Adrenal gland (tissue), 12 donors: ENCODE data around the gene MICAL3. TPM values are rescaled to one million over a fixed set of nuclear protein-coding genes. Genes with fewer than 3 reads are reported as not detected.

Experiments
- DNase-seq, 7 donors: peaks; one replicate each; pipeline ENCODE4 v3.0.0-alpha.2; 2019 to 2020
- H3K27ac ChIP-seq, 5 donors: fragments of 200-600 bp; sonication (generic) in 4 of 5; 1 replicate in 3 of 5; 2 replicates in 2 of 5; pipeline versions ENCODE4 v1.5.1 to v1.8.0; 2016 to 2020; ENCODE audit warnings: mild to moderate bottlenecking in 1 of 5
- H3K27me3 ChIP-seq: fragments of 200-600 bp; 2 replicates; pipeline ENCODE4 v1.8.0; 2021
- H3K36me3 ChIP-seq, 2 donors: fragments of 200-600 bp; replicated peaks in 1 of 2; 1 replicate in 1 of 2; 2 replicates in 1 of 2; pipeline versions ENCODE4 v1.5.1 to v1.8.0; 2018 to 2022
- H3K4me1 ChIP-seq, 2 donors: fragments of 200-600 bp; replicated peaks in 1 of 2; 1 replicate in 1 of 2; 2 replicates in 1 of 2; pipeline versions ENCODE4 v1.5.1 to v1.8.0; 2018 to 2021
- H3K4me3 ChIP-seq, 4 donors: fragments of 200-600 bp; sonication (generic) in 3 of 4; one replicate each; pipeline ENCODE4 v1.5.1; 2016 to 2018
- H3K9me3 ChIP-seq, 3 donors: fragments of 200-600 bp; sonication (generic) in 1 of 3; replicated peaks in 1 of 3; 1 replicate in 2 of 3; 2 replicates in 1 of 3; pipeline versions ENCODE4 v1.5.1 to v1.8.0; 2016 to 2021
- CTCF ChIP-seq, 6 experiments: fragments of 450-650 bp in 4 of 6; fragments of 200-600 bp in 2 of 6; sonication (generic) in 1 of 6; IDR thresholded peaks; 1 replicate in 5 of 6; 2 replicates in 1 of 6; pipeline versions ENCODE4 v1.5.1 to v1.8.0; 2016 to 2021; ENCODE audit warnings: antibody characterized with exemption in 6 of 6, mild to moderate bottlenecking in 2 of 6, moderate library complexity in 1 of 6
- POLR2A ChIP-seq, 2 donors: fragments of 450-650 bp; IDR thresholded peaks; one replicate each; pipeline ENCODE4 v1.6.1; 2017; ENCODE audit warnings: antibody characterized with exemption in 2 of 2, mild to moderate bottlenecking in 2 of 2, moderate library complexity in 1 of 2
- WGBS, 4 donors: extraction: QIAGEN DNeasy Blood & Tissue Kit in 2 of 4; methylation state at CpG; one replicate each; pipeline versions ENCODE4 v1.1.5 to v1.1.7; 2013 to 2017; 5-methylcytosine and 5-hydroxymethylcytosine counted together
- intact Hi-C, 2 donors: fragments of 100-400 bp; cut with DNase I; formaldehyde crosslinking; loops; one replicate each; pipeline versions ENCODE4 v1.14.1 to v1.15.0; 2022 to 2023
- polyA plus RNA-seq, 3 donors: library from polyadenylated mRNA; stranded (reverse); fragments of 200-250 nt in 2 of 3; fragments of 350-450 nt in 1 of 3; fragmentation: Illumina TruSeq in 1 of 3; extraction: RNeasy Lipid Tissue Mini Kit (QIAGEN cat#74804) in 1 of 3; gene quantifications; one replicate each; pipeline ENCODE4 v1.2.3, GENCODE V29; 2013 to 2014
- total RNA-seq, 9 donors: library from RNA; depleted of rRNA in 4 of 9; stranded (reverse); fragments of >200 nt in 4 of 9; fragments of 120-200 nt in 1 of 9; fragmentation: NEBNext Ultra II Directional in 1 of 9; extraction: Animal tissue kit (Norgen Biotek cat#: 25700) in 1 of 9; gene quantifications; one replicate each; pipeline versions ENCODE4 v1.1.0 to v1.2.4, GENCODE V29; 2013 to 2023
- donor health status: healthy with polysubstance abuse.
- donor health status: Bipolar disorder and iron deficiency.
- donor health status: DM: yes; HTN: yes; CAD: no.
- donor health status: DM: no; HTN: no; CAD: no.
- donor health status: DM: no; HTN: no; CAD: no.
- donor health status: DM: yes; HTN: yes; CAD: no.

MICAL3 gene
- total and polyA plus RNA-seq, 12 donors = 10.9 to 82.6 (median 34.4) TPM

GRCh38 chr22:17792299-17792698 is 232.1 kb downstream of the MICAL3 start:
- TF ChIP-seq POLR2A (IDR thresholded peaks at IDR 0.05) (no peak), CTCF (IDR thresholded peaks at IDR 0.05) (no peak)
- WGBS, 4 donors = 80 to 98% (median 85%) methylated on average over 1 to 5 of the region's 5 CpGs

GRCh38 chr22:17791196-17791595 is 233.2 kb downstream of the MICAL3 start:
- intact Hi-C loops = no loop called here
- 92 to 95% (median 93%) methylated on average over 18 to 21 of the region's 21 CpGs for WGBS, 4 donors
- Histone ChIP-seq H3K27me3 (no peaks in the 10 kb centered on the region), H3K36me3 (peaks cover 0 to 22% of the 10 kb centered on the region in 2 donors), H3K27ac (no peak overlapping the region), H3K4me3 (no peak overlapping the region), H3K9me3 (no peaks in the 10 kb centered on the region), H3K4me1 (peaks cover 0 to 4% of the 10 kb centered on the region in 2 donors)
- no peak for TF ChIP-seq POLR2A (IDR thresholded peaks at IDR 0.05)
- no peak for TF ChIP-seq CTCF (IDR thresholded peaks at IDR 0.05)
- no peak for DNase-seq

More at GRCh38 chr22:17792299-17792698, 232.1 kb downstream of the MICAL3 start:
- peaks cover 0 to 4% of the 10 kb centered on the region in 2 donors for H3K4me1 ChIP-seq
- no peak overlapping the region for H3K4me3 ChIP-seq
- H3K27me3 ChIP-seq = no peaks in the 10 kb centered on the region
- intact Hi-C loops = no loop called here
- no peaks in the 10 kb centered on the region for H3K9me3 ChIP-seq
- H3K36me3 ChIP-seq = peaks cover 0 to 22% of the 10 kb centered on the region in 2 donors
- no peak for DNase-seq
- no peak overlapping the region for H3K27ac ChIP-seq

- no peaks in the 10 kb centered on the region for H3K27me3 ChIP-seq
- intact Hi-C loops = loop anchor here in 1 of 2 donors (10.0 kb wide), 1 partner anchor 235 kb away; no protein-coding TSS in a partner anchor
- H3K36me3 ChIP-seq = peaks cover 0 to 22% of the 10 kb centered on the region in 2 donors
- no peak overlapping the region for H3K4me3 ChIP-seq
- DNase-seq = no peak
- WGBS, 4 donors = 92 to 94% (median 93%) methylated on average over 23 to 27 of the region's 27 CpGs
- TF ChIP-seq POLR2A (IDR thresholded peaks at IDR 0.05) (no peak), CTCF (IDR thresholded peaks at IDR 0.05) (no peak)
- no peaks in the 10 kb centered on the region for H3K9me3 ChIP-seq
- H3K4me1 ChIP-seq = peaks cover 0 to 4% of the 10 kb centered on the region in 2 donors
- H3K27ac ChIP-seq = no peak overlapping the region
These were observed 234.8 kb downstream of the MICAL3 start for GRCh38 chr22:17789379-17790200.

GRCh38 chr22:17788528-17789378 is 235.6 kb downstream of the MICAL3 start:
- Histone ChIP-seq H3K27ac (no peak overlapping the region), H3K4me3 (no peak overlapping the region), H3K9me3 (no peaks in the 10 kb centered on the region), H3K27me3 (no peaks in the 10 kb centered on the region), H3K4me1 (peaks cover 0 to 4% of the 10 kb centered on the region in 2 donors), H3K36me3 (peaks cover 0 to 22% of the 10 kb centered on the region in 2 donors)
- TF ChIP-seq CTCF (IDR thresholded peaks at IDR 0.05) (no peak), POLR2A (IDR thresholded peaks at IDR 0.05) (no peak)
- WGBS, 4 donors = 82 to 92% (median 87%) methylated on average over 13 to 32 of the region's 32 CpGs
- intact Hi-C loops = loop anchor here in 1 of 2 donors (10.0 kb wide), 1 partner anchor 234 kb away; no protein-coding TSS in a partner anchor
- no peak for DNase-seq
